Ovary (tissue), 3 donors: Measurements from ENCODE around the gene RMP24.

Source experiments
- CTCF ChIP-seq, 3 donors: fragments of 450-650 bp in 2 of 3; fragments of 200-600 bp in 1 of 3; IDR thresholded peaks; one replicate each; pipeline versions ENCODE4 v1.5.1 to v1.8.0; 2016 to 2022; ENCODE audit warnings: antibody characterized with exemption in 3 of 3, mild to moderate bottlenecking in 1 of 3
- EP300 ChIP-seq: sonication (generic); formaldehyde crosslinking; IDR thresholded peaks from one replicate; pipeline ENCODE4 v1.6.1; 2017; ENCODE audit warnings: antibody characterized with exemption
- POLR2A ChIP-seq: fragments of 450-650 bp; IDR thresholded peaks from one replicate; pipeline ENCODE4 v1.6.1; 2017; ENCODE audit warnings: antibody characterized with exemption, mild to moderate bottlenecking, moderate library complexity
- donor health status: DM: no; HTN: no; CAD: no.

- no peak for TF ChIP-seq POLR2A
- no peak for TF ChIP-seq CTCF (IDR thresholded peaks at IDR 0.05)
- no peak for TF ChIP-seq EP300
Measured at GRCh38 chr18:35950628-35950982, 21.9 kb upstream of the RMP24 start.
